LNCAP (cell line): Measurements from ENCODE around the gene SLC46A2.

Source experiments
- TF ChIP-seq, protein P1 (sequence below): fragments of 450-650 bp; IDR thresholded peaks from 2 replicates; pipeline ENCODE4 v1.5.1; 2017; ENCODE audit warnings: mild to moderate bottlenecking

SLC46A2 gene

DNA sequence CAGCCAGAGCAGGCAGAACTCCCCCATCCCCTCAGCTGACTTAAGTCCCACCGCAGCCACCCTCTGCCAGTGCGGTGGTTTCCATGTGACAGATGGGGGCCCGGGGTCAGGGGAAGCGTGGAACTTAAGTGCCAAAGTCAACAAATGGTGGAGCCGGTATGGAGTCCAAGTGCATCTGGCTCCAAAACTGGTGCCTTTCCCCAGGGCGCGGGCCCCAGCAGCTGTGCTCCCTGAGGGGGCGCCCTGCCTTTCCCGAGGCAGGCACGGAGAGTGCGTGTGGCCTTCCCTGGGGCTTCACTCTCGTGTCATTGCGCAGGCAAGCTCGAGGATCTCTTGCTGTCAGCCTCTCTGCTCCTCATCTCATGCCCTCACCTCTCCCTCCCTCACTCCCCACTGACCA lies 33.8 kb downstream of the SLC46A2 start:
- TF ChIP-seq, protein P1, sequence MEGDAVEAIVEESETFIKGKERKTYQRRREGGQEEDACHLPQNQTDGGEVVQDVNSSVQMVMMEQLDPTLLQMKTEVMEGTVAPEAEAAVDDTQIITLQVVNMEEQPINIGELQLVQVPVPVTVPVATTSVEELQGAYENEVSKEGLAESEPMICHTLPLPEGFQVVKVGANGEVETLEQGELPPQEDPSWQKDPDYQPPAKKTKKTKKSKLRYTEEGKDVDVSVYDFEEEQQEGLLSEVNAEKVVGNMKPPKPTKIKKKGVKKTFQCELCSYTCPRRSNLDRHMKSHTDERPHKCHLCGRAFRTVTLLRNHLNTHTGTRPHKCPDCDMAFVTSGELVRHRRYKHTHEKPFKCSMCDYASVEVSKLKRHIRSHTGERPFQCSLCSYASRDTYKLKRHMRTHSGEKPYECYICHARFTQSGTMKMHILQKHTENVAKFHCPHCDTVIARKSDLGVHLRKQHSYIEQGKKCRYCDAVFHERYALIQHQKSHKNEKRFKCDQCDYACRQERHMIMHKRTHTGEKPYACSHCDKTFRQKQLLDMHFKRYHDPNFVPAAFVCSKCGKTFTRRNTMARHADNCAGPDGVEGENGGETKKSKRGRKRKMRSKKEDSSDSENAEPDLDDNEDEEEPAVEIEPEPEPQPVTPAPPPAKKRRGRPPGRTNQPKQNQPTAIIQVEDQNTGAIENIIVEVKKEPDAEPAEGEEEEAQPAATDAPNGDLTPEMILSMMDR: no peak

DNA sequence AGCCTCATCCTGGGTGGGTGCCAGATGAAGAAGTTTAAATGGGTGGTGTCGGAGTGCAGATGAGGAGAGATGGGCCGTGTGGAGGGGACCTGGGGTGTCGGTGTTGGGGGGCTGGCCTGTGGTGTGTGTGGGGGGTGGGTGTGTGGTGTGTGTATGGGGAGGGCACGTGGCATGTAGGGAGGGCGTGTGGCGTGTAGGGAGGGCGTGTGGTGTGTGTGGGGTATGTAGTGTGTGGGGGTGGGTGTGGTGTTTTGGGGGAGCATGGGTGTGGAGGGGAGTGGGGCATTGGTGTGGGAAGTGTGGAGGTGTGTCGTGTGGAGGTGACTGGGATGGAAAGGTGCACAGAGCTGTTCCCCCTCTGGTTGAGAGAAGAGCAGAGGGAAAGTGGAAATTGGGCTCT lies 34.5 kb downstream of the SLC46A2 start:
- TF ChIP-seq, protein P1: no peak

- TF ChIP-seq, protein P1: no peak
Measured at GRCh38 chr9:112854657-112855056, 36.0 kb downstream of the SLC46A2 start.

- TF ChIP-seq, protein P1: no peak
Measured at GRCh38 chr9:112853882-112854585, 36.6 kb downstream of the SLC46A2 start.

DNA sequence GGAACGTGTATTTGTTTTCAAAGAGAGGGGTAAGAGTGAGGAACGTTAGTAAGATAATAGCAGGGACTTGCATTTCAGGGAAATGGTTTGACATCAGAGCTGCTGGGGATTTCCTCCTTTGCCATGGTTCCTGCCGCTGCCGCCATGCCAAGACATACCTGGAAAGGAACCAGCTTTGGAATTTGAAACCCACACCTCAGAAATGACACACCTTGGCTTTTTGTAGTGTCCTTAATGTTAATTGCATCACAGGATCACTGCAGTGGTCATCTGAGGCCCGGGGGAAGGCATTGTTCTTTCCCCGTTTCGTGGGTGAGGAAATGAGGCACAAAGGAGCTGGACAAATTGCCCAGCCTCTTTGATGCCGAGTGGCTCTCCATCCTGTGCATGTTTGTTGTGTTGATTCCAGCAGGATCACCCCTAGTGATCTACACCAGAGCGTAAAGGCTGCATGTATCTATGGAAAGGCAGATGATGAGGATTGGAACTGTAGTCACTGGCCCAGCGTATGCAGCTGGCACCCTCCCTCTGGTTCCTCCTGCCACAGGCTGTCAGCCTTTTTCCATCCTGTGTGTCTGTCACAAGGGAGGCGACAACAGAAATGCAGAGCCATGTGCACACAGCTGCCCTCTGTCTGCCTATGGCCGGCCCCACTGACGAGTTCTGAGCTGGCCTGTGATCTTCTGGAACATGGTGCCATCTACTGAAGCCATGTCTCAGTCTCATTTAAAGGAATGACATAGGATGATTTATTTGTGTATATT lies 37.8 kb downstream of the SLC46A2 start:
- TF ChIP-seq, protein P1: no peak

DNA sequence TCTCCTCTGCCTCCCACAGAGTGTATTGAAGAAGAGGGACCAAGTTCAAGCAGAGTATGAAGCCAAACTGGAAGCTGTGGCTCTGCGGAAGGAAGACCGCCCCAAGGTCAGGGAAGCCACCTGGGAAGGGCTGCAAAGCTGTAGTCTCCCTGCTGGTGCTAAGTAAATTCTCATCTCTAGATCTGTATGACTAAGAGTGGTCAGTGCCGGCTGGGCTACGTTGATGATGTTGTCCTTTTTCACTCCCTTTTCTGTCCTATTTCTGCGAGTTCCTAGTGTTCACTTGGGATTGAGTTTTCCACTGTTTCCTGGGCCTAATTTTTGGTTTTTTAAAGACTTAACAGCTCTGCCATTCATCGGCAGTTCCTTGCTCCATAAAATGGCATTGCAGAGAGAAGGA lies 39.8 kb downstream of the SLC46A2 start:
- TF ChIP-seq, protein P1: no peak

DNA sequence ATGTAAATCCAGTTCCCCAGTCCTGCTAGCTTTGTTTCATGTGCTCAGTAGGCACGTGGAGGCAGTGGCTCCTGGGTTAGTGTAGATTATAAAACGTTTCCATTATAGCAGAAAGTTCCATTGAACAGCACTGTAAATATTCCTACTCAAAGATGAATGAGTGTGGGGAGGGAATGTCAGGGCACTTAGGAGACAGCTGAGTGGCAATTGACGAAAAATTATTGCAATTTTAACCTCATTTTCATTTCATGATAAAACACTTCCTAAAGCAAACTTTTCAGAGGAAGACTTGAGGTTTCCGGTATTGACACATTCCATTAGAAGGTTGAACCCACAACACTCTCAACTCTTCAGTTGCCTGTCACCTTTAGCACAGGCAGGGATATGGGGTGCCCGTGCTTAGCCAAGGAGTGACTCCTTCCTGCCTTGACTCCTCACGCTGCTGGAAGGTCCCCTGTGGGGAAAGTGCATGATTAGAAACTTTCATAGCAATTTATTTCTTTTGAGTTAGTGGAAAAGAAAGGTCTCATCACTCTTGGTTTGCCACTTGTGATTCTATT lies 41.2 kb downstream of the SLC46A2 start:
- TF ChIP-seq, protein P1: no peak
